ENCODE measurements around the gene COQ8B.

The COQ8B gene

GRCh38 chr19:40705950-40706619 lies 10.6 kb downstream of the COQ8B start:
- no peak for DNase-seq (ENCODE audit: insufficient read length, low spot score)
- no peak for TF ChIP-seq CTCF (IDR thresholded peaks at IDR 0.05; ENCODE audit: insufficient read depth, missing control alignments)
- FAIRE-seq, result no peak

GRCh38 chr19:40705362-40705651 lies 11.4 kb downstream of the COQ8B start:
- DNase-seq (ENCODE audit: insufficient read length, low spot score) (no peak), FAIRE-seq (no peak)
- TF ChIP-seq CTCF (IDR thresholded peaks at IDR 0.05; ENCODE audit: insufficient read depth, missing control alignments), result no peak

- FAIRE-seq, result no peak
- TF ChIP-seq CTCF (IDR thresholded peaks at IDR 0.05; ENCODE audit: insufficient read depth, missing control alignments), result no peak
- no peak for DNase-seq (ENCODE audit: insufficient read length, low spot score)
Measured at GRCh38 chr19:40704491-40705361, 12.0 kb downstream of the COQ8B start.

- FAIRE-seq, result no peak
- no peak for TF ChIP-seq CTCF (IDR thresholded peaks at IDR 0.05; ENCODE audit: insufficient read depth, missing control alignments)
- no peak for DNase-seq (ENCODE audit: insufficient read length, low spot score)
Measured at GRCh38 chr19:40703029-40703755, 13.5 kb downstream of the COQ8B start.

GRCh38 chr19:40702337-40703012 lies 14.2 kb downstream of the COQ8B start:
- no peak for DNase-seq (ENCODE audit: insufficient read length, low spot score)
- no peak for FAIRE-seq
- TF ChIP-seq CTCF (IDR thresholded peaks at IDR 0.05; ENCODE audit: insufficient read depth, missing control alignments), result peak; percentile 73

GRCh38 chr19:40701758-40702157 lies 14.9 kb downstream of the COQ8B start:
- DNase-seq (ENCODE audit: insufficient read length, low spot score) (no peak), FAIRE-seq (no peak)
- no peak for TF ChIP-seq CTCF (IDR thresholded peaks at IDR 0.05; ENCODE audit: insufficient read depth, missing control alignments)
